GM10266 (cell line): ENCODE data around the gene EXOC8.
"Not testable (repeated sequence)": the region's sequence is repeated elsewhere in the genome, so short reads cannot be mapped to it uniquely, and the experiment has no call there.

Source experiments
- DNase-seq: peaks from one replicate; pipeline ENCODE4 v3.0.0; 2012; ENCODE audit errors: extremely low spot score
- TF ChIP-seq, protein P1 (sequence below): IDR thresholded peaks from 2 replicates; pipeline ENCODE4 v1.5.1; 2012; ENCODE audit warnings: mild to moderate bottlenecking, low read depth; ENCODE audit not compliant: control insufficient read depth, insufficient read depth; ENCODE audit errors: missing control alignments

The EXOC8 gene

DNA sequence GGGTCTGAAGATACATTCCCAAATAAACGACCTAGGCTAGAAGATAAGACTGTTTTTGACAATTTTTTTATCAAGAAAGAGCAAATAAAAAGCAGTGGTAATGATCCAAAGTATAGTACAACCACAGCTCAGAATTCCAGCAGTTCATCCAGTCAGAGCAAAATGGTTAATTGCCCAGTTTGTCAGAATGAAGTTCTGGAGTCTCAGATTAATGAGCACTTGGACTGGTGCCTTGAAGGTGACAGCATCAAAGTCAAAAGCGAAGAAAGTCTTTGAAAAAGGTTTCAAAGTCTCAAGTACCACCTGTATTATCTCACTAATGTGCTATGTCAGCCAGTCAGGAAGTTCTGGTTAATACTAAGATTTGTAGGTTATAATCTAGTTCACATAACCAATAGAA is 15.4 kb upstream of the EXOC8 start:
- DNase-seq = no peak
- TF ChIP-seq, protein P1, sequence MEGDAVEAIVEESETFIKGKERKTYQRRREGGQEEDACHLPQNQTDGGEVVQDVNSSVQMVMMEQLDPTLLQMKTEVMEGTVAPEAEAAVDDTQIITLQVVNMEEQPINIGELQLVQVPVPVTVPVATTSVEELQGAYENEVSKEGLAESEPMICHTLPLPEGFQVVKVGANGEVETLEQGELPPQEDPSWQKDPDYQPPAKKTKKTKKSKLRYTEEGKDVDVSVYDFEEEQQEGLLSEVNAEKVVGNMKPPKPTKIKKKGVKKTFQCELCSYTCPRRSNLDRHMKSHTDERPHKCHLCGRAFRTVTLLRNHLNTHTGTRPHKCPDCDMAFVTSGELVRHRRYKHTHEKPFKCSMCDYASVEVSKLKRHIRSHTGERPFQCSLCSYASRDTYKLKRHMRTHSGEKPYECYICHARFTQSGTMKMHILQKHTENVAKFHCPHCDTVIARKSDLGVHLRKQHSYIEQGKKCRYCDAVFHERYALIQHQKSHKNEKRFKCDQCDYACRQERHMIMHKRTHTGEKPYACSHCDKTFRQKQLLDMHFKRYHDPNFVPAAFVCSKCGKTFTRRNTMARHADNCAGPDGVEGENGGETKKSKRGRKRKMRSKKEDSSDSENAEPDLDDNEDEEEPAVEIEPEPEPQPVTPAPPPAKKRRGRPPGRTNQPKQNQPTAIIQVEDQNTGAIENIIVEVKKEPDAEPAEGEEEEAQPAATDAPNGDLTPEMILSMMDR = no peak

DNA sequence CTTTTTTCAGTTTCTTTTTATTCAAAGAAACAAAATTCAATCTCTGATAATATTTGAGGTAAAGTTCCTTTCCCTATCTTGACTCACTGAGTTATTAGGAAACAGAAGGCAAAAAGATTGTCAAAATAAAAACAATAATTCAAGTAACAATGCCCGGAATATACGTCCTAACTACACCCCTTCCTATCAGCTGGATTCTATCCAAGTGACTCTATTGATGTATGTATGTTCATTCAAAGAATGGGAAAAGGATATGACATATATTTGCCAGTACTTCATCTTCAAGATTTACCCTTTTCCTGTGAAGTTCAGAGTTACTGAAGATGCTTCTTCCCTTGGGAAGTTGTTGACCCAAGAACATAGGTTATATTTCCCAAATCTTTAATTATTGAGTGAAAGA is 14.2 kb upstream of the EXOC8 start:
- no peak for DNase-seq
- TF ChIP-seq, protein P1 = no peak

DNA sequence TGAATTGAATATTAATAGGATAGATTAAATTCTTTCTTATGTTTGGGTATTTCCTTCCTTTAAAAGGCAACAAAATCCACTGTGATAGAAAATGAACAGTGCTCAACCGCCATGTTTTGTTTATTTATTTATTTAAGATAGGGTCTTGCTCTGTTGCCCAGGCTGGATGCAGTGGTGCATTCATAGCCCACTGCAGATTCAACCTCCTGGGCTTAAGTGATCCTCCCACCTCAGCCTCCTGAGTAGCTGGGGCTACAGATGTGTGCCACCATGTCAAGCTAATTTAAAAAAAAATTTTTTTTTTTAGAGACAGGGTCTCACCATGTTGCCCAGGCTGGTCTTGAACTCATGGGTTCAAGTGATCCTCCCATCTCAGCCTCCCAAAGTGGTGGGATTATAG is 11.2 kb upstream of the EXOC8 start:
- DNase-seq = not testable (repeated sequence)

DNA sequence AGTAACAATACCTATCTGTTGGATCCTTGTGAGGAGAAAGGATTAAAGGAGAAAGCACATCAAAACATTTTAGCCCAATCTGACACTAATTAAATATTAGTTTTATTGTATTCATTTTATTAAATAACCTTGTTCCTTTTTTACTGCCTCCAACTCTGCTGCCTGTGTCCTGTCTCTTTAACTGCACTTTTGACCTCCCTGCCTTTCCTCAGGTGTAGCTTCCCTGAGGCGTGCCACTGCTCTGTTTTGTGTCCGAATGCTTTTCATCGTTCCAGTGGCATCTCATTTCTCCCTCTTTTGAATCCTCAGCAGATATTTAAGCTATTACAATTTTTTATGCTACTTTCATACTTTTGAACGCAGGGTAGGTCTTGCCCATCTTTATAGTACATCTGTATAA is 10.8 kb upstream of the EXOC8 start:
- TF ChIP-seq, protein P1 = no peak

DNA sequence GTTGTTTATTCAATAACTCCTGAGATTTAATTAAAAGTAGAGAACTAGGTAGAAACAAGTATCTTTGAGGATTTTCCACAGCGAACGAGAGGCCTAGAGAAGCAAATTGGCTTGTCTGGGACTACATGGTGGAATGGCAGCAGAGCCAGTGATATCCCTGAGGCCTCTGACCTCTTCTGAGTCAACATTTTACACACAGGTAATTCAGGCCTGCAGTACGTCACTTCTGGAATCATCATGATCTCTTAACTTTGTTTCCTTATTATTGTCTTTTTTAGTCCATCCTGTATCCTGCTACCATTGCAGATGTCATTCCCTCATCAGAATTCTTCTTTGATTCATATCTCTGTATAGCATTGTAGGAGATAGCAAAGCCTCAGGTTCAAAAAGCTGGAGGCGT is 10.3 kb upstream of the EXOC8 start:
- no peak for DNase-seq
- TF ChIP-seq, protein P1 = no peak

More for the DNA sequence above, 10.8 kb upstream of the EXOC8 start:
- no peak for DNase-seq

DNA sequence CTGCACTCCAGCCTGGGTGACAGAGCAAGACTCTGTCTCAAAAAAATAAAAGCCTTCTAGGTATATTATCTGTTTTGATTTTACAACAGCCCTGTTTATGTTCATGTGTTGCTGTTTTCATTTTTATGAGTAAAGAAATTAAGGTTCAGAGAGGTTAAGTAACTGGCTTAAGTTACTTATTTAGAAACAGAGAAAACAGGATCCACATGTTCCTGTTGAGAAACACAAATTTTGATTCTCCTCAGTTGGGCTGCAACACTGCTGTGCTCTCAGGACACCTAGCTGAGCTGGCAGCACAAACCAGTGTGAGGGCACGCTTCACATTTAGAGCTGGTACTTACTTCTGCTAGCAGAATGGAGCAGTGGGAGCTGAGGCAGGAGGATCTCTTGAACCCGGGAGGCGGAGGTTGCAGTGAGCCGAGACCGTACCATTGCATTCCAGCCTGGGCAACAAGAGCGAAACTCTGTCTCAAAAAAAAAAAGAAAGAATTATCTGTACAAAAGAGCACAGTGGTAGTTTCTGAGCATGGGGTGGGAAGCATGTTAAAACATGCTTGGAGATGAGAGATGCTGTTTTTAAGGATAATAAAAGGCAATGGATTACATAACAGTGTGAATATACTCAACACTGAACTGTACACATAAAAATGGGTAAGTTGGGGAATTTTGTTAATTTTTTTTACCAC is 2.8 kb upstream of the EXOC8 start:
- TF ChIP-seq, protein P1 = no peak
- no peak for DNase-seq

DNA sequence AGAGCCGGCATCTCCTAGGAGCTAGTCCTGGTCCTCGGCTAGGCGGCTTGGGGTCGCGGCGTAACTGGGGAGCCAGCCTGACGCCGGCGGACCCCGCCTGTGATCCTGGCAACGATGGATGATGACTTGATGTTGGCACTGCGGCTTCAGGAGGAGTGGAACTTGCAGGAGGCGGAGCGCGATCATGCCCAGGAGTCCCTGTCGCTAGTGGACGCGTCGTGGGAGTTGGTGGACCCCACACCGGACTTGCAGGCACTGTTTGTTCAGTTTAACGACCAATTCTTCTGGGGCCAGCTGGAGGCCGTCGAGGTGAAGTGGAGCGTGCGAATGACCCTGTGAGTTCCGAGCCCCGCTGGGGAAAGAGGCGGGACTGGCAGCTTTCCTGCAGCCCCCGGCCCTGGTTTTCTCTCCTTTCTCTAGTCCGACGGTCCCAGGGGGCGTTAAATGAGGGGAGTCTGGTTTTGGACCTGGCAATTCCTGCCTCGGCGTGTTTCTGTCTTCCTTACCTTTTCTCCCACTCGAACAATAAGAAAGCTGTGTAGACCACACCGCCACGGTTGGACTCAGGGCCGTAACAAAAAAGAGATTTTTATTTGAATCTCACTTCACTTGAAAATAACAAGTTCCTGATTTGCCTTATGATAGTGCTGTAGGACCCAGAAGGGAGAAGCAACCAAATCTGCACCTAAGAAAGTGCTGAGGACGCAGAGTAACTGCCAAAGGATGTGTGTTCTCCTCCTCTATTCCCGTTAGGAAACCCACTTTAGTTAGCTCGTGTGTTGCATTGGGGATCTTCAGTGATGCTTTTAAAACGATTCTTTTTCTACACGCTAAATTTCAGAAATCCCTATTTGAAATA is 847 bp upstream of the EXOC8 start, which contains the start of gene SPRTN:
SPRTN (plus strand) TSS at position 24 of the 859 bp plus-strand sequence; CDS start at position 115, 91 bp downstream.
- TF ChIP-seq, protein P1 = no peak
- DNase-seq = peak; percentile 87

DNA sequence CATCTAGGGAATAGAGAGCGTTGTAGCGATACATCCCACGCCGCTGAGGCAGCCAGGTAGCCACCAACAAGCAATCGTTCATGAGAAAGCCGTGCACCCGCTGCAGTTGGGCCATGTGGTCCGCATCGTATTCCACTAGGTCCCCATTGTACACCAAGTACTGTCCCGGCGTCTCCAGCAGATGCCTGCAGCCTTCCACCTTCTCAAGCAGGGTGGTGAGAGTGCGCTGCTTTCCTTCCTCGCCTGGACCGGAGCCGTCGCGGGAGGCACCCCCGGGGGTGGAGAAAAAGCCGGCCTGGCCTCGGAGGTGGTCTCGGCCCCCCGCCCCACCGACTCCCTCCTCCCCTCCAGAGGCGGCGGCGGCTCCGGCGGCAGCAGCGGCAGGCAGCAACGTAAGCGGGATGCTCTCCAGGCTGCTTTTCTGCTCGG is 595 bp downstream of the EXOC8 start:
- TF ChIP-seq, protein P1 = no peak
- no peak for DNase-seq
